ENCODE data around the gene UVRAG. TPM values are rescaled to one million over a fixed set of nuclear protein-coding genes. Genes with fewer than 3 reads are reported as not detected.

Gene UVRAG
- total RNA-seq, 1 donor from 2014 or later: 31.0 TPM

DNA sequence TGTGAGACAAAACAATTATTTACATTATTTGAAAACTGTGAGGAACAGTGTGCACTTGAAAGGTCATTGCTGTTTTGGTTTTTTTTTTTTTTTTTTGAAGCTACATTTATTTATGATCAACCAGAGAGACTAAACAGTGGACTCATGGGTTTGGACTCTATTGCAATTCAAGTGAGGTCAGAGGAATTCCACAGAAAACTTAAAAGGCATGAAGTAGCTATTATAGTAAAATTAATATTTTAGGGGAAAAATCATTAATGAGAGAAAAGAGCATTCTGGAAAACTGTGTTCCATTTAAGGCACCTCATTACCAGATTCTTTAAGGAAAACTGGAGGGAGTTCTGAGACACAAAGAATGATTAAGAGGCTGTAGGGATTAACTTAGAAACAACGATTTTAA is 288.4 kb downstream of the UVRAG start:
- TF ChIP-seq, protein P1, sequence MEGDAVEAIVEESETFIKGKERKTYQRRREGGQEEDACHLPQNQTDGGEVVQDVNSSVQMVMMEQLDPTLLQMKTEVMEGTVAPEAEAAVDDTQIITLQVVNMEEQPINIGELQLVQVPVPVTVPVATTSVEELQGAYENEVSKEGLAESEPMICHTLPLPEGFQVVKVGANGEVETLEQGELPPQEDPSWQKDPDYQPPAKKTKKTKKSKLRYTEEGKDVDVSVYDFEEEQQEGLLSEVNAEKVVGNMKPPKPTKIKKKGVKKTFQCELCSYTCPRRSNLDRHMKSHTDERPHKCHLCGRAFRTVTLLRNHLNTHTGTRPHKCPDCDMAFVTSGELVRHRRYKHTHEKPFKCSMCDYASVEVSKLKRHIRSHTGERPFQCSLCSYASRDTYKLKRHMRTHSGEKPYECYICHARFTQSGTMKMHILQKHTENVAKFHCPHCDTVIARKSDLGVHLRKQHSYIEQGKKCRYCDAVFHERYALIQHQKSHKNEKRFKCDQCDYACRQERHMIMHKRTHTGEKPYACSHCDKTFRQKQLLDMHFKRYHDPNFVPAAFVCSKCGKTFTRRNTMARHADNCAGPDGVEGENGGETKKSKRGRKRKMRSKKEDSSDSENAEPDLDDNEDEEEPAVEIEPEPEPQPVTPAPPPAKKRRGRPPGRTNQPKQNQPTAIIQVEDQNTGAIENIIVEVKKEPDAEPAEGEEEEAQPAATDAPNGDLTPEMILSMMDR (IDR thresholded peaks at IDR 0.05): no peak
- no peaks in the 10 kb centered on the region for H3K27me3 ChIP-seq
- no peaks in the 10 kb centered on the region for H3K9me3 ChIP-seq
- no peaks in the 10 kb centered on the region for H3K36me3 ChIP-seq
- no peaks in the 10 kb centered on the region for H3K4me1 ChIP-seq
- intact Hi-C loops (cut with DNase I): no loop called here
- DNase-seq (no peak), ATAC-seq (no peak)
- H3K4me3 ChIP-seq: no peak overlapping the region
- H3K27ac ChIP-seq: no peak overlapping the region

DNA sequence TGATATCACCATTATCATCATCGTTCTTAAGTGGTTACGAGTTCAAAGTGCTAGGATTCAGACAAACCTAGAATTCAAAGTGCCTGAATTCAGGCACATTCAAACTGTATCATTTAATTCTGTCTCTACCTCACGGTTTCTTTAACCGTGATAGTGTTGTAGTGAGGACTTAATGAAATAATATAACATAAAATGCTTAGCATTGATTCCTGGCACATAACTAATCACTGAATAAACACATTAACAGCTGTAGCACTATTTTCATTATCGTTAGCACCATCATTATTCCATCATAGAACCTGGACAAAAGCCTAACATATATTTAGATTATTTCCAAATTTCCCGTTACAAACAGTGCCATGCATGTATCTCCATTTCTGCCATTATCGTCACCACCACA is 289.3 kb downstream of the UVRAG start:
- no peaks in the 10 kb centered on the region for H3K36me3 ChIP-seq
- no peak for DNase-seq
- no peaks in the 10 kb centered on the region for H3K27me3 ChIP-seq
- no peak for ATAC-seq
- no peaks in the 10 kb centered on the region for H3K4me1 ChIP-seq
- H3K27ac ChIP-seq: no peak overlapping the region
- TF ChIP-seq, protein P1 (IDR thresholded peaks at IDR 0.05): no peak
- no peak overlapping the region for H3K4me3 ChIP-seq
- H3K9me3 ChIP-seq: no peaks in the 10 kb centered on the region
- intact Hi-C loops (cut with DNase I): no loop called here

DNA sequence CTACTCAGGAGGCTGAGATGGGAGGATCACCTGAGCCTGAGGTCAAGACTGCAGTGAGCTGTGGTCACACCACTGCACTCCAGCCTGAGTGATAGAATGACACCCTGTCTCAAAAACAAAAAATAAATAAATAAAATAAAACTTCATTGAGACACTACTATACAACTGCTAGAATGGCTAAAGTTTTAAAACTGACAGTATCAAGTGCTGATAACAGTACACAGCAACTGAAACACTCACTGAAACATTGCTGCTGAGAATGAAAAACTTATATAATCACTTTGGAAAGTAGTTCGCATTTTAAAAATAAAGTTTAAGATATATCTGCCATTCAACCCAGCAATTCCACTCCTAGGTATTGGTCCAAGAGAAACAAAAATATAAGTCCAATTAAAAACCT is 290.6 kb downstream of the UVRAG start:
- H3K27ac ChIP-seq: no peak overlapping the region
- H3K27me3 ChIP-seq: no peaks in the 10 kb centered on the region
- no peaks in the 10 kb centered on the region for H3K9me3 ChIP-seq
- ATAC-seq (no peak), DNase-seq (no peak)
- H3K36me3 ChIP-seq: no peaks in the 10 kb centered on the region
- H3K4me3 ChIP-seq: no peak overlapping the region
- intact Hi-C loops (cut with DNase I): no loop called here
- no peaks in the 10 kb centered on the region for H3K4me1 ChIP-seq
- TF ChIP-seq, protein P1 (IDR thresholded peaks at IDR 0.05): no peak

DNA sequence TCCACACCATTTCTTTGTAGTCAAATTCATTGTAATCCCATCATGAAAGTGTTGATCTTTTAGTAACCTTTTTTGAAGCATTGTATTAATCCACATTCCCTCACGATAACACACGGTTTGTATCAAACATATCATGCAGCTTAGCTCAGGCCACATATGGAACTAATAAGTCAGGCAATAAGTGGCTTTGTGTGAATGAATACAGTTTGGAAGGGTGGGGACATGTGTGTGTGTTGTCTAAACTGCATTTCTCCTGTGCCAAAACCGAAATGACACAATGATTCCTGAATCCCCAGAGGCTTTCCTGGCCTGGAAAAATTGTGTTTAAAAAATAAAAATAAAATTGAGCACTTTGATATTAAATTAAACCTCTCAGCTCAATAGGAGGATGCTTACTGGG is 293.0 kb downstream of the UVRAG start:
- Histone ChIP-seq H3K27me3 (no peaks in the 10 kb centered on the region), H3K4me3 (no peak overlapping the region), H3K36me3 (no peaks in the 10 kb centered on the region), H3K9me3 (no peaks in the 10 kb centered on the region), H3K4me1 (no peaks in the 10 kb centered on the region), H3K27ac (no peak overlapping the region)
- intact Hi-C loops (cut with DNase I): no loop called here
- TF ChIP-seq, protein P1 (IDR thresholded peaks at IDR 0.05): no peak
- DNase-seq (no peak), ATAC-seq (no peak)

DNA sequence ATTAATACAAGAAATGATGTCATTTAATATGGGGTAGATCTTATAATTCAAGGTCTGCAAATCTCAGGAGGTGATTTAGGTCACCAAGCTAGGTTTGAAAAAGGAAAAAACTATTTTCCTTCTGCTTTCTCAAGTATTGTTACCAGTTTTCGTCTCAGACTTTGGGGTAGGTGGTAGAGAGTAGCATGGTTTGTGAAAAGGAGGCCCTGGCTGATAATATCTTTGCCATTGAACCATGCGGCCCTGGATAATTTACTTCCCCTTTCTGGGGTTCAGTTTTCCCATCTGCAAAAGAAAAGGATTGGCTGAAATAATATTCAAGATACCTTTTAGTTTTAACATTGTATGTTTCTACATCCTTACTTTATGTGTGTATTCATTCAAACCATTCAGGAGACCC is 299.2 kb downstream of the UVRAG start:
- DNase-seq (no peak), ATAC-seq (no peak)
- H3K4me3 ChIP-seq: no peak overlapping the region
- H3K9me3 ChIP-seq: no peaks in the 10 kb centered on the region
- H3K4me1 ChIP-seq: peaks cover 7% of the 10 kb centered on the region
- H3K36me3 ChIP-seq: peaks cover 8% of the 10 kb centered on the region
- no peaks in the 10 kb centered on the region for H3K27me3 ChIP-seq
- intact Hi-C loops (cut with DNase I): no loop called here
- no peak overlapping the region for H3K27ac ChIP-seq
- TF ChIP-seq, protein P1 (IDR thresholded peaks at IDR 0.05): no peak

DNA sequence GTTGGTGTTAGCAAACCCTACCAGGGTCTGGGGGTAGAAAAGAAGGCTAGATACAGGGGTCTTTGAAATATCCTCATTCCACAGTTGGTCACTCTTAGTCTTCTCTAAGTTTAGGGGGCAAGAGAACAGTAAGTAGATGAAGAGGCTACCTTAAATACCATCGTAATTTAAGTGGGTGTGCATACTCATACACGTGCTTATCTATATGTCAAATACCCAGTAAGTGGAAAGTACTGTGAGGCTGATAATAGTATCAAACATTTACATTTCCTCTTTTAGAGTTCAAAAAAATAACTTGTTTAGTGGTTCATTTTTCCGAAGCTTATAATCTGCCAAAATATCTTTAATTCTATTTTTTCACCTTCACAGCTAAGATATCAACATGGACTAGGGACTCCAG is 300.5 kb downstream of the UVRAG start:
- no peak overlapping the region for H3K27ac ChIP-seq
- H3K9me3 ChIP-seq: no peaks in the 10 kb centered on the region
- TF ChIP-seq, protein P1 (IDR thresholded peaks at IDR 0.05): no peak
- peaks cover 20% of the 10 kb centered on the region for H3K4me1 ChIP-seq
- no peak overlapping the region for H3K4me3 ChIP-seq
- no peak for ATAC-seq
- H3K36me3 ChIP-seq: peaks cover 8% of the 10 kb centered on the region
- H3K27me3 ChIP-seq: no peaks in the 10 kb centered on the region
- intact Hi-C loops (cut with DNase I): no loop called here
- no peak for DNase-seq
